Neural progenitor cell (in vitro differentiated cells): ENCODE measurements around the gene TIGD4.

ENCODE experiments used
- CTCF ChIP-seq: fragments of 200-600 bp; sonication (generic); IDR thresholded peaks from 2 replicates; pipeline ENCODE4 v1.5.1; 2017; ENCODE audit warnings: antibody characterized with exemption, mild to moderate bottlenecking
- EZH2 ChIP-seq: fragments of 200-600 bp; sonication (generic); IDR thresholded peaks from 2 replicates; pipeline ENCODE4 v1.6.1; 2017; ENCODE audit warnings: antibody characterized with exemption, mild to moderate bottlenecking, moderate library complexity

GRCh38 chr4:152748619-152749018, 30.9 kb downstream of the TIGD4 start:
- TF ChIP-seq EZH2 (no peak), CTCF (no peak)
